GM11168 (cell line): ENCODE measurements around the gene ZNRF2.

Source experiments
- in situ Hi-C: fragments of 300-500 bp; cut with MboI; formaldehyde crosslinking; loops from one replicate; pipeline ENCODE4 v1.12.0; 2022; ENCODE audit warnings: low sequenced_read_pairs; ENCODE audit not compliant: unreplicated experiment

ZNRF2 gene

GRCh38 chr7:30284298-30285066, at the start of gene ZNRF2:
Gene ZNRF2 (plus strand): TSS chr7:30284597. CDS start chr7:30285358, 761 bp downstream.
- in situ Hi-C loops: no loop called here

- in situ Hi-C loops: no loop called here
Measured at GRCh38 chr7:30237271-30237695, 47.1 kb upstream of the ZNRF2 start.

- in situ Hi-C loops: no loop called here
Measured at GRCh38 chr7:30238721-30239441, 45.5 kb upstream of the ZNRF2 start.

- in situ Hi-C loops: no loop called here
Measured at GRCh38 chr7:30240106-30240800, 44.1 kb upstream of the ZNRF2 start.

- in situ Hi-C loops: no loop called here
Measured at GRCh38 chr7:30241767-30242166, 42.6 kb upstream of the ZNRF2 start.

GRCh38 chr7:30244340-30244739, 40.1 kb upstream of the ZNRF2 start:
- in situ Hi-C loops: no loop called here

GRCh38 chr7:30245913-30246312, 38.5 kb upstream of the ZNRF2 start:
- in situ Hi-C loops: no loop called here

- in situ Hi-C loops: no loop called here
Measured at GRCh38 chr7:30246392-30246791, 38.0 kb upstream of the ZNRF2 start.

GRCh38 chr7:30247541-30248401, 36.6 kb upstream of the ZNRF2 start:
- in situ Hi-C loops: no loop called here

GRCh38 chr7:30249316-30249715, 35.1 kb upstream of the ZNRF2 start:
- in situ Hi-C loops: no loop called here

- in situ Hi-C loops: no loop called here
Measured at GRCh38 chr7:30249986-30250774, 34.2 kb upstream of the ZNRF2 start.

GRCh38 chr7:30251708-30252329, 32.6 kb upstream of the ZNRF2 start:
- in situ Hi-C loops: no loop called here

- in situ Hi-C loops: no loop called here
Measured at GRCh38 chr7:30252885-30253795, 31.3 kb upstream of the ZNRF2 start.

- in situ Hi-C loops: no loop called here
Measured at GRCh38 chr7:30253796-30254165, 30.6 kb upstream of the ZNRF2 start.

GRCh38 chr7:30254248-30254647, 30.1 kb upstream of the ZNRF2 start:
- in situ Hi-C loops: no loop called here

- in situ Hi-C loops: no loop called here
Measured at GRCh38 chr7:30254717-30255063, 29.7 kb upstream of the ZNRF2 start.

- in situ Hi-C loops: no loop called here
Measured at GRCh38 chr7:30255064-30255769, 29.2 kb upstream of the ZNRF2 start.
